Measurements from ENCODE around the gene GINS1.

GINS1 gene

DNA sequence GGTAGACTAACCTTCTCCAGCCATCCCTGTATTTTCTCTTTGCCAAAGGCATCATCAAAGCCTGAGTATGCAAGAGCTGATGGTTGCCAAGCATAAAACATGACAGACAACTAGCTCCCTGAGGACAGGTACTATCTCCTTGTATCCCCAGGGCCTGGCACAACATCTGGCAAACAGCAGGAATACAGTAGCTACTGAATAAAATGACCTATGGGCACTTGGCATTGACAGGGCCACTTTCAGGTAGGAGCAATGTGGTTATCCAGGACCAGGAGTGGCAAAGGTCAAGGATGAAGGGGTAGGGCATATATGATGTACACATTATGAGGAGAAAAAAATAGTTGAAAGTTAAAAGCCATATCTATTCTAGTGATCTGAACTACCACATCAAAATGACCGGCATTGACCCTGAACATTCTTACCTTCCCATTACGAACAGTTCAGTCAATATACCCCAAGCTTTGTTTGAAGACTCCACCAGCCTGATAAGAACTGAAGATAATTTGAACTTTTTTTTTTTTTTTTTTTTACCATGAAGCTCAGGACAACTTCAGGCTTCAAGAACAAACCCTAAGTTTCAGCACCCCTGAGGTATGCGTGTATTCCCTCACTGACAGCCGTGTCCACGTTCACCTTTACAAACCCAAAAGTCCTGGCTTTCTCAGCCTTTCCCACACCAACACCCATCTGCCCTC is 29.1 kb upstream of the GINS1 start:
- DNase-seq (ENCODE audit: low read depth): no peak
- TF ChIP-seq, protein P1, sequence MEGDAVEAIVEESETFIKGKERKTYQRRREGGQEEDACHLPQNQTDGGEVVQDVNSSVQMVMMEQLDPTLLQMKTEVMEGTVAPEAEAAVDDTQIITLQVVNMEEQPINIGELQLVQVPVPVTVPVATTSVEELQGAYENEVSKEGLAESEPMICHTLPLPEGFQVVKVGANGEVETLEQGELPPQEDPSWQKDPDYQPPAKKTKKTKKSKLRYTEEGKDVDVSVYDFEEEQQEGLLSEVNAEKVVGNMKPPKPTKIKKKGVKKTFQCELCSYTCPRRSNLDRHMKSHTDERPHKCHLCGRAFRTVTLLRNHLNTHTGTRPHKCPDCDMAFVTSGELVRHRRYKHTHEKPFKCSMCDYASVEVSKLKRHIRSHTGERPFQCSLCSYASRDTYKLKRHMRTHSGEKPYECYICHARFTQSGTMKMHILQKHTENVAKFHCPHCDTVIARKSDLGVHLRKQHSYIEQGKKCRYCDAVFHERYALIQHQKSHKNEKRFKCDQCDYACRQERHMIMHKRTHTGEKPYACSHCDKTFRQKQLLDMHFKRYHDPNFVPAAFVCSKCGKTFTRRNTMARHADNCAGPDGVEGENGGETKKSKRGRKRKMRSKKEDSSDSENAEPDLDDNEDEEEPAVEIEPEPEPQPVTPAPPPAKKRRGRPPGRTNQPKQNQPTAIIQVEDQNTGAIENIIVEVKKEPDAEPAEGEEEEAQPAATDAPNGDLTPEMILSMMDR (conservative IDR thresholded peaks at IDR 0.05; ENCODE audit: low read depth, low read length): no peak
- no peak overlapping the region for H3K4me3 ChIP-seq (ENCODE audit: low read depth, low read length)

DNA sequence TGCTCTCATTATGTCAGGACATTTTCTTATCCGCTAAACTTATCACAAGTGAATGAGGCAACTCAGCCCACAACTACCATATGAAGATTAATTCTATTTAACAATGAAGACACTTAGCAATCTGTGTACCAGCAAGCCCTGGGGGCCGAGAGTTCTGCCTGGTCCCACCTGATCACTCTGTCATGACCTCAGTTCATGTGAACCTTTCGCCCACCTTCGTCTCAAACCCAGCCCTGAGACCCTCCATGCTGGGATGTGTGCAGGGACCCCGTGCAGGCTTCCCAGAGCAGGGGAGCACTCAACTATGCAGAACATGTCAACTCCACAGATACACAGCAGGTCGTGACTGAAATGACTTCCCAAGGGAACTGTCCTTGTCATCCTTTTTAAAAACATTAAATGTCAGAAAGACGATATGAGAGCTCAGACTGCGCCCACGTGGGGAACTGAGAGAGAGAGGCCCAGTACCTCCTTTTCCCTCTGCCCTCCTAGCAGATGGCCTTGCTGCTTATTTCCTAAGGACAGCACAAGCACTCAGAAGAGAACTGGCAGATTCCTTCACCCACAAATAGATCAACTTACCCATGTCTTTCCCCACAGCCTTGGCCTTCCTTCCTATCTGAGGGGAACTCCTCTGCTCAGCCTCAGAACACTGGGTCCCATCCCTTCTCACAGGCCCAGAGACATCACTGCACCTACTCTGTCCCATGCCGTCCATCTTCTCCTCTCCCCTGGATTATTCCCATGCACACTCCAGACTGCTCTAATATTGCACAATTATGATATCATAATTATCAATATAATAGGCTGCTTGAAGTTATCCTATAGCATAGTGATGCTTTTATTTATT is 28.4 kb upstream of the GINS1 start:
- H3K4me3 ChIP-seq (ENCODE audit: low read depth, low read length): no peak overlapping the region
- TF ChIP-seq, protein P1 (conservative IDR thresholded peaks at IDR 0.05; ENCODE audit: low read depth, low read length): no peak
- DNase-seq (ENCODE audit: low read depth): no peak

DNA sequence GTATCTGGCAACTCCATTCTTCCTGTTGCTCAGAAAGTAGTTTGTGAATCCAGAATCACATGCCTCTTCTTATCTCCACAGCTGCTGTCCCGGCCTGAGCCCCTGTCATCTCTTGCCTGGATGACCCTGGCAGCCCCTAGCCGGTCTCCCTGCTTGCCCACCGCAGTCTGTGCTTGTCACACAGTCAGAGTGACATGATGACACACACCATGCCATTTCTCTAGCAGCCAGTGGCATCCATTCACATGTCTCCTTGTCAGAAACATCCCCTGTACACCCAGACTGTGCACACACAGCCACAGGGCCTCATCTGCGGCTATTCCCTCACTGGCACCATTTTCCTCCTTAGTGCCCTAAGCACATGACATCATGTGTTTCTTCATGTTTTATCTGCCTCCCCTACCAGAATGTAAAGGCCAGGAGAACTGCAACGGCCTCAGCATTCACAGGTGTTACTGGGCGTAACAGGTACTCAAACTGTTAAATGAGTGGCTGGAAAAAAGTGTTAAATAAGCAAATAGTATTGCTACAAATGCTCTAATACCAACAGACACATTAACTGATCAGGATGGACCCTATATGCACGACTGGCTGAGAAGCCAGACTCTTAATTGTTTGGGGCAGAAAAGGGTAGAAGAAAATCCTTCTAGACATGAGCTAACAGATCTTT is 26.4 kb upstream of the GINS1 start:
- H3K4me3 ChIP-seq (ENCODE audit: low read depth, low read length): no peak overlapping the region
- no peak for DNase-seq (ENCODE audit: low read depth)
- TF ChIP-seq, protein P1 (conservative IDR thresholded peaks at IDR 0.05; ENCODE audit: low read depth, low read length): no peak

DNA sequence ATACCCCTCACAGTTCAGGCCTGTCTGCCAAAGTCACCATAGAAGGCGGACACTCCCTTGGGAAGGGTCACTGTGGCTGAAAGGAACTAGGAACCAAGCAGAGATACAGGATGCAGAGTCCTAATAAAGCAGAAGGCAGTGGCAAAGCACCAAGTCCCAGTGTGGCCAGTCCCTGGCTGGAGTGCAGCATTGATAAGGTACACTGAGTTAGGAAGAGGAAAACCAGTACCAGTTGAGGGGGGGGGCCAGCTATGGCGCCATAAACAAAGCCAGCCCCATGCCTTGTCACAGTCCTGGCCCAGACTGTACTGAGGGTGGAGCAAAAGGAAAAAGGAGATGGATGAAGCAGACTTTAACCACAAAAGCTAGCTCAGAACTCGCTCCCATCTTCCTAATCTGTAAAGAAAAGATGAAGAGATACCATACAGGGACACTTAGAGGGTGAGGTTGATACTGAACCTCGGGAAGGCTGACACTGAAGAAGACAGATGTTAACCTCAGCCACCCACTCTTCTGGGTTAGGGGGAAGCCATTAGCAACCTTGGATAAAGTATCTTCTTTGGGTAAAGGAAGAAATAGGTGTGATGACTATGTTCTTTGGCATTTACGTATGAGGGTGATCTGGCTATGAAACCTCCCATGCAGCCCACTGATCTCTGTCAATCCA is 24.6 kb upstream of the GINS1 start:
- no peak overlapping the region for H3K4me3 ChIP-seq (ENCODE audit: low read depth, low read length)
- DNase-seq (ENCODE audit: low read depth): no peak
- TF ChIP-seq, protein P1 (conservative IDR thresholded peaks at IDR 0.05; ENCODE audit: low read depth, low read length): no peak

DNA sequence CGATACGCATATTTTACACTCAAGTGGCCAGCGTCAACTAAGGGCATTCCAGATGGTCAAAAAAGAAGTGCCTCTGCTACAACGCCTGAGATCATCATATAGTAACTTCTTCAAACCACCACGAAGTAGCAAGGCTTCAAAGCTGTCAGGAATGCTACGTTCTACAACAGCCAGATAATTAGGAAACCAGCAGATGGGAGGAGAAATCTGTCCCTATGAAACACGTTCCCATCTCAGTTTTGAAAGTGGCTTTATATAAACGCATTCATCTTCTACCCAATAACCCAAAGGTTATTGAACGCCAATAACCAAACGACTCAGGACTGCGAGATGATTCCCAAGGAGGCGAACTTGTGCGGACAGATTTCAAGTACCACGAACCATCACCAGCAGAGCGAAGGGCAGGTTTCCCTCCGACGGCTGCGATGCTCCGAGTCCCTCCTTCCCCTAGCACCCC is 18.0 kb upstream of the GINS1 start:
- TF ChIP-seq, protein P1 (conservative IDR thresholded peaks at IDR 0.05; ENCODE audit: low read depth, low read length): no peak
- H3K4me3 ChIP-seq (ENCODE audit: low read depth, low read length): peak overlapping the region; percentile 89
- peak; percentile 60 for DNase-seq (ENCODE audit: low read depth)

DNA sequence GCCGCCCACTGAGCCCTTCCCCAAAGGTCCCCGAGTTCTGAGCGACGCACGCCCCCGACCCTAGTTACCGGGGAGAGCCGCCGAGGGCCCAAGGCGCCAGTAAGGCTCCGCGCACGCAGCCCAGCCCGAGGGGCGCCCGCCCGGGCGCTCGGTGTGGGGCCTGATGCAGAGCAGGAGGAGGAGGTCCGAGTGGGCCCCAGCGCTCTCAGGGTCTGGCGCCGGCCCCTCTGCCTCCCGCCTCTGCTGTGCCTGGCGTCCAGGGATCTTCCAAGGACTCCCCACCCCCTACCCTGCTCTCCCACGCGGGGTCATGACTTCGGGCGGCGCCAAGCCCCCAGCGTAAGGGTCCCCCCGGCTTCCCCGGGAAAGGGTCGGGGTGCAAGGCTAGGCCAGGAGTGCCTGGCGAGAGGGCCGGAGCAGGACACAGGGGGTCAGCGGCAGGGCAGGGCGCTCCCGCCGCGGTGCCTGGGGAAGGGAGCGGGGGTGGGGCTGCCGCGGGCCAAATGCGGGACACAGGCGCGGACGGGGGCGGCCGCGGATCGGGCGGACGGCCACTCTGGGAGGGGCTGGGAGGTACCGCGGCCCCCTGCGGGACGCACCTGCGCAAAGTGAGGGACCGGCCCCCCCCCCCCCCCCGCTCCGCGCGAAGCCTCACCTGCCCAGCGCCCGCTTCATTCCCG is 17.5 kb upstream of the GINS1 start:
- DNase-seq (ENCODE audit: low read depth): no peak
- TF ChIP-seq, protein P1 (conservative IDR thresholded peaks at IDR 0.05; ENCODE audit: low read depth, low read length): no peak
- peak overlapping the region; percentile 89 for H3K4me3 ChIP-seq (ENCODE audit: low read depth, low read length)
